HG03432 (cell line): Measurements from ENCODE around the gene PLCL2.

ENCODE experiments used
- ATAC-seq: cut with Tn5 transposase; IDR thresholded peaks from one replicate; pipeline ENCODE4 v1.9.1; 2021; ENCODE audit warnings: mild to moderate bottlenecking, moderate library complexity; ENCODE audit not compliant: unreplicated experiment

The PLCL2 gene

DNA sequence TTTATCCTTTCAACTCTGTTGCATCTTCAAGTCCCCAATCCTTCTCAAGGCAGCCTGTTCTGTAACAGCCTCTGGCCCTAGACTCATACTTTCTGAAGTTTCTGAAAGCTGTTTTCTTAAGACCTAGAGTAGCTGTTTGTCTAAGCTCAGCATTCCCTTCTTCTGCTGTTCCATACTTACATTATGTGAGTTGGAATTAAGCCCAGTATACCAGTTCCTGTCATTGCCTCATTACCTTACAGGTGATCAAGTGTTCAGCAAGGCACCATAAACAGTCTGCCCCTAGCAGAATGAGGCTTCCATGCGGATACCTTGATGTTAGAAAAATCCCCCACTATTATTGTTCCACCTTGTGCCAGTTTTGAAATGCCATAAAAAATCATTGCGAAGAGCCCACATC, 180.6 kb downstream of the PLCL2 start:
- ATAC-seq: no peak

- no peak for ATAC-seq
These were observed 181.1 kb downstream of the PLCL2 start for GRCh38 chr3:17065881-17066280.

GRCh38 chr3:17069754-17070153, 185.0 kb downstream of the PLCL2 start:
- no peak for ATAC-seq

GRCh38 chr3:17070161-17070959, 185.6 kb downstream of the PLCL2 start:
- ATAC-seq: no peak

- ATAC-seq: no peak
These were observed 189.8 kb downstream of the PLCL2 start for GRCh38 chr3:17074559-17074958.

- ATAC-seq: no peak
These were observed 190.6 kb downstream of the PLCL2 start for GRCh38 chr3:17075358-17075757.

DNA sequence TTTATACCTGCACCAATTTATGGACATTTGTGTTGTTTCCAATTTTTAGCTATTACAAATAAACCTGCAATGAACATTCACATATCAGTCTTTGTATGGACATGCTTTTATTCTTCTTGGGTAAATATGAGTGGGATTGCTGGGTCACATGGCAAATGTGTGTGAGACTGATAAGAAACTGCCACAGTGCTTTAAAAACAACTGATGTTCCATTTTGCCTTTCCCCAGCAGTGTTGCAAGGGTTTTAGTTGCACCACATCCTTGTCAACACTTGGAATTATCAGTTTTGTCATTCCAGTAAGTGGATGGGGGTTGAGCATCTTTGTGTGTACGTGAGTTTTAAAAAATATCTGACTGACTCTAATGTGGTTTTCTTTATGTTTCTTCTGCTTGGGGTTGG, 191.2 kb downstream of the PLCL2 start:
- no peak for ATAC-seq

DNA sequence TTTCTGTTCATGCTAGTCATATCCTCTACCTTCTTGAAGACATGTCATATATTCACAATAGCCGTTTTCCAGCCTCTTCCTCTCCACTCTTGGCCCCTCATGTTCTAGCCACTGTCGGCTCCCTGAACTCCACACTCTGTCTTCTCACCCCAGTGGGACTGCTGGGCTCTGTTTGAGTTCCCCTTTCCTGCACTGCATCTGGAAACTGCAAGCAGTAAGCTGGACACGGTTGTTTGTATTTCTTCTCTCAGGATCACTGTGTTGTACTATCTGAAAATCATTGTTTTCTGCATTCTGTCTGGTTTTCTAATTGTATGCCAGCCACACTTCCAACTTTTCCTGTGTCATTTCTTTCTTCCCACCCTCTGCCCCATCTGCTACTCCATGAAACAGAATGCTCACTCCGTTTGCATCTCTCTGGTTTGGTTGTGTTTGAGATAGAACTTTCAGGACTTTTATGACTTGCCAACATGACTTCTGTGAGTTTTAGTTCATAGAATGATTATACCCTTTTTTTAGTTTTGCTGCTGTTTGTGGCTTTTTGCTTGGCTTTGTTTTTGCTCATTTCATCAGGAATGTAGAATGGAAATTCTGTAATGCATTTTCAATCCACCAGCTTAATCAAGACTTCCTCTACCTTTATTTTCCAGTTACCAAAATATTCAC, 192.3 kb downstream of the PLCL2 start:
- no peak for ATAC-seq

DNA sequence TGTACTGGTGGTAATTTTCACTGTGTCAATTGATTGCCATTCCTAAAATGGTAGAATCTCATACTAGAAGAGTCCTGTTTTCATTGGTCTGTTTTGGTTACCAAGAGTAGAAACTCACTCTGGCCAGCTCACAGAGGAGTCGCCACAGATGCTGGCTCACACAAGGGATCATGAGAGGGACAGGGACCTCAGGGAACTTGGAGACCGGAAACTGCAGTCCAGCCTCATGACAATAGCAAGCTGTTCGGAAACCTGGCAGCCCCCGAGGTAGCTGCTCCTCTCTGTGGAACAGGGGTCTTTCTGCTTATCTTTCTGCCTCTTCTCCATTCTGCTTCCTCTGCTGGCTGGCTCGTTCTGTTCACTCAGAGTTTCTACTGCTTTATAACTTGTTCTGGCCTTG, 192.9 kb downstream of the PLCL2 start:
- no peak for ATAC-seq

DNA sequence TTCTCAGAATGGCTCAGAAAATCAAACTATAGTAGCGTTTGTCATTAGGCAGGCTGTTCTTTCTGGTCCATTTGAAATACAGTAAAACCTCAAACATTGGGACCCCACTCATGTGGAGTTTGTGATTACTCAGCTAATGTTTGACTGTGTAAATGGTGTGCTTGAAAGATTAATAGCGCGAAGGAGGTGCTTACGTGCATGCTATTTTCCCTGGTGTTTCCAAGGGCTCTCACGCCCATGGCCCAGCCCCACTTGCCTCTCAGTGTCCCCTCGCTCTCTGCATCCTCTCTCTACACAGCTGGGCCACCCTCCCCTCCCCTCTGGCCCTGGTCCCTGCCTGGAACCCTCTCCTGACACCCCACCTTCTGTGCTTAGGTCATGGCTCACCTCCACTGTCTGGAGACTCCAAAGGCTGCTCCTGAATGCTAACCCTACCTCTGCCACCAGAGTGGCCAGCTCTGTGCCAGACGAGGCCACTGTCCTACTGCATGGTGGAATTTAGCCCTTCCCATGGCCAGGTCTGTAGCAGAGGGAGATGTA, 194.2 kb downstream of the PLCL2 start:
- no peak for ATAC-seq

DNA sequence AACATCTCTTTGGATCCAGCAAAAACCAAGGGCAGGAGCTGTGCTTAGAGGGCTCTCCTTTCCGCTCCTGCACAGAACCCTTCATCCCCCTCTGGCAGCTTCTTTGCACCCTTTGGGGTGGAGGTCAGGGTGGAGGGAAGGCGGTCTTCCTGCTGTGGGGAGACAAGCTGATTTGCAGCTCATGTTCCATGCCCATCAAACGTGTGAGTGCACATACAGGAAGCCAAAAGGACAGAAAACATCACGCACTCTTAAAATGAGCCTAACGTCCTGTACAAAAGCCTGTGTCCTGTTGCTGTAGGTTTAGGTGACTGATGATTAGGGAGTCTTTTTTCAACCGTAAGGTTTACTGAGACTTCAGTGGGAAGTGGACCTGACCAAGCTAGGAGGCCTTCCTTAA, 195.2 kb downstream of the PLCL2 start:
- no peak for ATAC-seq

DNA sequence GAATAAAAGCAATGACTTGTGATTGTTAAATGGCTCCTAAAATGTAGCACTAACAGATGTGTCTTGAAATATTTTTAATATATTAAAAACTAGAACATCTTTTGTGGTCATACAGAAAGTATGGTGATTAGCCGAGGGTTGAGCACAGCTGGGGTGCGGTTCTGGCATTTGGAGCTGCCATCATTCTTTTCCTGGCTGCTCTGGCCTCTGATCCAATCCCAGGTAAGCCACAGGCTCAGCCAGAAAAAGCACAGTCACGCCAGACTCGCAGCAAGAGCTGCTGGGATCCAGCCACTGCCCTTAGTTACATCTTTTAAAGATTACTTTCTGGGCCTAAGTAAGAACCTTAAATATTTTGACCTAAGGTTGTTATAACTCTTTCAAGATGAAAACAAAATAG, 196.8 kb downstream of the PLCL2 start:
- no peak for ATAC-seq

GRCh38 chr3:17087509-17087908, 202.8 kb downstream of the PLCL2 start:
- no peak for ATAC-seq

DNA sequence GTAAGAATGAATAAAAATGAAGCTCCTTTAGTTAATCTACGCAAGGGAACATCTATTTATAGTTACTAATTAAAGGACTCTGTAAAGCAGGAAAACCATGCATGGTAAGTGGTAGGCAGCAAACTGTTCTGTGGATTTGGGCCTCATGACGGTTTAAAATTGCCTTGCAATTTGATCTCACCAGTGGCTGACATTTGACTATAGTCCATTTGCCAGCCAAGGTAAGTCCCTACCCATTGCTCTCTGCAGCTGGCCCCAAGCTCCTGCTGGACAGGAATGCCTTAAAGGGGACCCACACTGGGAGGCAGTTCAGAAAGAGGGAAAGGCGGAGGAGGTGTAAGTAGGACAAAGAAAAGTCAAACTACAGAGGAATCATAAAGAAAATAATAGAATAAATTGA, 203.3 kb downstream of the PLCL2 start:
- ATAC-seq: no peak

DNA sequence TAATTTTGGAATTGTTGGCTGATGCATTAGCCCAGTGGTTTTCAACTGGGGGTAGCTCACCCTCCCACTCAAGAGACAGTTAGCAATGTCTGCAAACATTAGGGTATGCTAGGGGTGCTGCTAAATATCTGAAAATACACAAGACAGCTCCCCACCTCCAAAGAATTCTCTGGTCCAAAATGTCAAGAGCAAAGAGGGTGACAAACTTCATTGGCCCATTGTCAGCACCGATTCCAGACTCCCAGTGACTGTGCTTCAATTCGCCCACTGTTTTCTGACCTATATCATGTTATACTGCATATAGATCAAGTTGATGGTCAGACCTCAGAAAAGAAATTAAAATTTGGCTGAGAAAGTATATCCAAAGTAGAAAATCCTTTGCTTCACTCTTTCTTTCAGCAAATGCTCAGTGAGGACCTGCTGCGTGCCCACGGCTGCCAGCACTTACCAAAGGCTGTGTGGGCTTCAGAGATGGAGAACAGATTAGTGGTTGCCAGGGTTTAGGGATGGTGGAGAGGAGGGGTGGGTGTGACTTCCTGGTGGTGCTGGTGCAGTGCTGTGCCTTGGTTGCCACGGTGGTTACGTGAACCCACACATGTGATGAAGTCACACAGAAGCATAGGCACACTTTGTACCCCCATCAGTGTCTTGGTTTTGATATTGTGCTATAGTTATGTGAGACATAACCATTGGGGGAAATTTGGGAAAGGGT, 204.0 kb downstream of the PLCL2 start:
- no peak for ATAC-seq

DNA sequence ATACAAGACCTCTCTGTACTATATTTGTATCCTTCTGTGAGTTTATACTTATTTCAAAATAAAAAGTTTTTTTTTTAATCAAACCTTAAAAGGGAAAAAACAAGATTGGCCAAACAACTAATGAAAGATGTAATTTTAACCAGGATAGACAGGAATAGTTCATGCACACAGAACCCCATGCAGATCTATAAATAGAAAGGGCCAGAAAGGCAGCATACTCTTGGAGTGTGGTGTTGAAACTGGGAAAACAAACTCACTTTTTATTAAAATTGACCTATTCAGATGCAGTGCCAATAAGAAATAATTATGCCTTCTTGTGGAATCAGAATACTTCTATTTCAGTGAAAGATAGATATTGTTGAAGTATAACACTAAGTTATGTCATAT, 204.6 kb downstream of the PLCL2 start:
- ATAC-seq: no peak

DNA sequence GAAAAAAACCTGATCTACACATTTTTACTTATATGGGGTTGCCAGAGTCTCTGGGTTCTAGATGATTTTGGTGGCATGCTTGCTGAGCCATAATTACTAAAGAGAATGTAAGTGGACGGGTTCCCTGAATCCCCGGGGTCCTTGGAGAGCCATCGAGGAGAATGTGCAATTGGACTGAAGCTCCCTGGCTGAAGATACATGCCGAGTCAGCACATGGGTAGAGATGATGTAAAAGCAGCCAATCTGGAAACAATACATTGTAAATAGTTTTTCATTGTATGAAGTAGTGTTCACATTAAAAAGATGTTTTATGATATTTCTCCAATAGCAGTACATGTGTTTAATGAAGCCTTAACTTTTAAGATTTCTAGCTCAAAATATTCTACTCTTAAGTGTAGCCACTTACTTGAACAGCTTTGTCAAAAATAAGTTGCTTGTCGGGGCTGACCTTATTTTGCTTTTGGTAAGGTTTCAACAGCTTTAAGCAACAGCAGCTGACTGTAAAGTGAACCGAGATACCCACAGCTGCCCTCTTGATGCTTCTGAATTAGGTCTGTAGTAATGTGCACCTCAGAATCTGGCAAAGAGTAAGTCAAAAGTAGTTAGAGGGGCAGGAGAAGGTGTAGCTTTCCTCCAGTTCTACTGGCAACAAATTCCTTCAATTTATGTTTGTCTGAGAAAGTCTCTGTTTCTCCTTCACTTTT, 205.7 kb downstream of the PLCL2 start:
- no peak for ATAC-seq

DNA sequence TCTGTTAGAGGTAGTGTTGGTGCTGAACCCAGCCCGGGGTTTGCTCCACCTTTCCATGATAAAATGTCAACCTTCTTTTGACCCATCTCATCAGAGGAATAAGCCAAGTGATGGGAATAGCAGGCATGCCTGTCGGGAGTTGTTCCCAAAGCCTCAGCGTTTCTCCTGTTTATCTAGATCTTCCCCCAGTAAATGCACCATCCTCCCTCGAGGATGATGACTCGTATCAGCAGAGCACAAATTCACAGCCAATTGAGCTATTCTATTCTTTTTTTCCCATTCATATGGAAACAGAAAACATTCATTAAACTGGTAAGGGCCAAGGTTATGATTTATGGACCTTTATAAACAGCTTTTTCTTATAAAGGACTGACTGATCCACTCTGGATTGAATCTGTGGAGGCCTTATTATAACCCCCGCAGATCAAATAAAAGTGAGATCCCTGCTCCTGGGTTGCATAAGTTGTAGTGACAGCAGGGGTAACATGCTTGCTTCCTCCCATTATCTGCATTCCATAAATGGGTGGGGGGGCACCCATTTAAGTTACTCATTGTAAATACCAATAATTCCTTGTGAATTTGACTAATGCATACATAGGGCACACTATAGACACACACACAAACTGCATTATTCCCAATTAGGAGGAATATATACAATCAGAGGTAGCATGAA, 207.3 kb downstream of the PLCL2 start:
- no peak for ATAC-seq

GRCh38 chr3:17092583-17092933, 207.8 kb downstream of the PLCL2 start:
- ATAC-seq: no peak

GRCh38 chr3:17094551-17094950, 209.8 kb downstream of the PLCL2 start:
- no peak for ATAC-seq

DNA sequence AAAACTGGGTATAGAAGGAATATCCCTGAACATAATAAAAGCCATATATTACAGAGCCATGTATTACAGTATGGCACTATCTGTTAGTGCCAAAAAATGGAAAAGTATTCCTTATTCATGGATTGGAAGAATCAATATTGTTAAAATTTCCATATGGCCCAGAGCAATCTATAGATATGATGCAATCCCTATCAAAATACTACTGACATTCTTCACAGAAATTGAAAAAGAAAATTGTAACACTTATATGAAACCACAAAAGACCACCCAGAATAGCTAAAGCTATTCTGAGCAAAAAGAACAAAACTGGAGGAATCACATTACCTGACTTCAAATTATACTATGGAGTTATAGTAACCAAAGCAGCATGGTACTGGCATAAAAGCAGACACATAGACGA, 218.8 kb downstream of the PLCL2 start:
- ATAC-seq: no peak
